HCT116 (cell line): ENCODE results near the gene PRSS36. TPM values are rescaled to one million over a fixed set of nuclear protein-coding genes. Genes with fewer than 3 reads are reported as not detected.
A peak's percentile ranks its signal among the peaks of the same experiment; 100 is the strongest.

Source experiments
- ATAC-seq: fragments of 200-7000 bp; cut with Tn5 transposase; 2 replicates; pipeline ENCODE4 v1.9.1; 2020; ENCODE audit warnings: mild to moderate bottlenecking, moderate library complexity
- BruUV-seq: library from RNA; stranded (reverse); fragments of 400-500 nt; replicated peaks from 2 replicates; lab custom pipeline; 2021; lab: Mats Ljungman, UMichigan
- CTCF ChIA-PET: fragments of 300-600 bp; sonication (Branson Sonifier 250); formaldehyde crosslinking; loops from one replicate; lab custom pipeline; 2021; ENCODE audit warnings: antibody characterized with exemption; lab: Charles Lee
- POLR2A ChIA-PET: fragments of 300-600, 350-600 bp; sonication (Branson Sonifier 250); formaldehyde crosslinking; loops from one replicate; lab custom pipeline; 2021; ENCODE audit warnings: antibody characterized with exemption; lab: Charles Lee
- RAD21 ChIA-PET, 2 experiments: fragments of 300-600 bp; sonication (Branson Sonifier 250); formaldehyde crosslinking; loops; one replicate each; lab custom pipeline; 2023; ENCODE audit warnings: low total read pairs in 2 of 2; ENCODE audit not compliant: uncharacterized antibody in 2 of 2, unreplicated experiment in 2 of 2, low non-redundant PET in 1 of 2; lab: Charles Lee
- DNase-seq: peaks from one replicate; pipeline ENCODE4 v3.0.0-alpha.2; 2010; ENCODE audit warnings: low read depth, low spot score
- H2AFZ ChIP-seq: fragments of 200-600 bp; shearing (Covaris generic), sonication (generic); 2 replicates; pipeline ENCODE4 v1.6.1; 2017; ENCODE audit warnings: low read depth, mixed run types, mixed read lengths, antibody characterized with exemption, low read length; ENCODE audit not compliant: poor library complexity, severe bottlenecking
- H3K27ac ChIP-seq: 2 replicates; pipeline ENCODE4 v1.5.1; 2012; ENCODE audit warnings: low read depth, low read length
- H3K27me3 ChIP-seq: fragments of 200-600 bp; sonication (generic); 2 replicates; pipeline ENCODE4 v1.6.1; 2016; ENCODE audit warnings: mixed run types, low read length, mixed read lengths; ENCODE audit not compliant: insufficient read depth
- H3K36me3 ChIP-seq, 2 experiments: fragments of 200-500 bp in 1 of 2; fragments of 200-600 bp in 1 of 2; sonication (Bioruptor generic) in 1 of 2; sonication (generic) in 1 of 2; 2 replicates each; pipeline versions ENCODE4 v1.5.1 to v1.6.1; 2014 to 2016; ENCODE audit warnings: low read length in 2 of 2, inconsistent platforms in 1 of 2, mixed read lengths in 1 of 2, mixed run types in 1 of 2; ENCODE audit not compliant: insufficient read depth in 2 of 2, control insufficient read depth in 1 of 2
- H3K4me1 ChIP-seq, 2 experiments: fragments of 200-600 bp in 1 of 2; sonication (generic) in 1 of 2; 2 replicates each; pipeline versions ENCODE4 v1.5.1 to v1.6.1; 2012 to 2017; ENCODE audit warnings: low read length in 2 of 2, inconsistent platforms in 1 of 2, mild to moderate bottlenecking in 1 of 2, mixed read lengths in 1 of 2, mixed run types in 1 of 2, moderate library complexity in 1 of 2; ENCODE audit not compliant: insufficient read depth in 2 of 2, control insufficient read depth in 1 of 2
- H3K4me2 ChIP-seq: fragments of 200-600 bp; sonication (generic); 2 replicates; pipeline ENCODE4 v1.6.1; 2017; ENCODE audit warnings: mixed run types, low read length, mixed read lengths
- H3K4me3 ChIP-seq, 2 experiments: fragments of 200-600 bp in 1 of 2; sonication (generic) in 1 of 2; replicated peaks in 1 of 2; 2 replicates each; pipeline ENCODE4 v1.5.1; 2011 to 2016; ENCODE audit warnings: low read length in 2 of 2, control low read depth in 1 of 2, low read depth in 1 of 2, mild to moderate bottlenecking in 1 of 2, mixed read lengths in 1 of 2, mixed run types in 1 of 2
- H3K79me2 ChIP-seq: fragments of 200-600 bp; sonication (generic); 2 replicates; pipeline ENCODE4 v1.6.1; 2017; ENCODE audit warnings: mild to moderate bottlenecking, mixed run types, low read length, moderate library complexity, mixed read lengths; ENCODE audit not compliant: insufficient read depth
- H3K9ac ChIP-seq: fragments of 200-600 bp; sonication (generic); 2 replicates; pipeline ENCODE4 v1.6.1; 2016; ENCODE audit warnings: low read length, mixed read lengths
- H3K9me2 ChIP-seq: fragments of 200-600 bp; sonication (generic), shearing (Covaris generic); 2 replicates; pipeline ENCODE4 v1.6.1; 2017; ENCODE audit warnings: mixed run types, mild to moderate bottlenecking, moderate library complexity; ENCODE audit not compliant: insufficient read depth
- H3K9me3 ChIP-seq, 2 experiments: fragments of 200-500 bp in 1 of 2; fragments of 200-600 bp in 1 of 2; sonication (Bioruptor generic) in 1 of 2; sonication (generic) in 1 of 2; 2 replicates each; pipeline ENCODE4 v1.6.1; 2014 to 2017; ENCODE audit warnings: low read length in 2 of 2, mixed read lengths in 2 of 2, inconsistent platforms in 1 of 2, low read depth in 1 of 2, mild to moderate bottlenecking in 1 of 2, mixed run types in 1 of 2, moderate library complexity in 1 of 2; ENCODE audit not compliant: control insufficient read depth in 1 of 2, insufficient read depth in 1 of 2
- H4K20me1 ChIP-seq: fragments of 200-600 bp; sonication (generic), shearing (Covaris generic); 2 replicates; pipeline ENCODE4 v1.6.1; 2017; ENCODE audit warnings: mixed run types, mild to moderate bottlenecking, moderate library complexity; ENCODE audit not compliant: insufficient read depth
- EGR1 ChIP-seq: IDR thresholded peaks from 2 replicates; pipeline ENCODE4 v1.6.1; 2012; ENCODE audit warnings: low read depth
- ELF1 ChIP-seq: IDR thresholded peaks from 2 replicates; pipeline ENCODE4 v1.6.1; 2012; ENCODE audit warnings: low read depth, borderline replicate concordance
- EZH2 ChIP-seq: fragments of 200-600 bp; sonication (generic); IDR thresholded peaks from 2 replicates; pipeline ENCODE4 v1.6.1; 2017; ENCODE audit warnings: antibody characterized with exemption, mixed run types
- EZH2phosphoT487 ChIP-seq: fragments of 200-600 bp; IDR thresholded peaks from 2 replicates; pipeline ENCODE4 v1.6.1; 2018; ENCODE audit warnings: antibody characterized with exemption, borderline replicate concordance
- FOSL1 ChIP-seq: IDR thresholded peaks from 2 replicates; pipeline ENCODE4 v1.6.1; 2012; ENCODE audit warnings: low read depth
- POLR2A ChIP-seq: IDR thresholded peaks from 2 replicates; pipeline ENCODE4 v1.7.0; 2011; ENCODE audit warnings: borderline replicate concordance; ENCODE audit not compliant: insufficient read depth, insufficient read length; ENCODE audit errors: extremely low read depth
- RAD21 ChIP-seq: IDR thresholded peaks from 2 replicates; pipeline ENCODE4 v1.6.1; 2012; ENCODE audit warnings: low read depth, mild to moderate bottlenecking
- SP1 ChIP-seq: IDR thresholded peaks from 2 replicates; pipeline ENCODE4 v1.6.1; 2012; ENCODE audit warnings: low read depth
- intact Hi-C: fragments of 100-400 bp; cut with micrococcal nuclease; formaldehyde crosslinking; loops from 2 replicates; pipeline ENCODE4 v1.10.0; 2022
- total RNA-seq: library from RNA; stranded (reverse); gene quantifications from one replicate; pipeline ENCODE4 v1.2.1, GENCODE V29; 2021; ENCODE audit not compliant: unreplicated experiment
- TF ChIP-seq, protein P1 (sequence below), 3 experiments: fragments of 200-600 bp in 1 of 3; sonication (generic) in 1 of 3; IDR thresholded peaks in 2 of 3; conservative IDR thresholded peaks in 1 of 3; 2 replicates each; pipeline ENCODE4 v1.5.1; 2012 to 2017; ENCODE audit warnings: low read depth in 2 of 3, low read length in 2 of 3, antibody characterized with exemption in 1 of 3, borderline replicate concordance in 1 of 3, control low read depth in 1 of 3, mild to moderate bottlenecking in 1 of 3, mixed read lengths in 1 of 3, mixed run types in 1 of 3, moderate library complexity in 1 of 3; ENCODE audit not compliant: insufficient read depth in 1 of 3
- TF ChIP-seq, protein P2 (sequence below): IDR thresholded peaks from 2 replicates; pipeline ENCODE4 v1.6.1; 2012
- TF ChIP-seq, protein P3 (sequence below): IDR thresholded peaks from 2 replicates; pipeline ENCODE4 v1.6.1; 2012; ENCODE audit warnings: low read depth

The PRSS36 gene
- total RNA-seq, 1 experiment from 2014 or later, result not detected

DNA sequence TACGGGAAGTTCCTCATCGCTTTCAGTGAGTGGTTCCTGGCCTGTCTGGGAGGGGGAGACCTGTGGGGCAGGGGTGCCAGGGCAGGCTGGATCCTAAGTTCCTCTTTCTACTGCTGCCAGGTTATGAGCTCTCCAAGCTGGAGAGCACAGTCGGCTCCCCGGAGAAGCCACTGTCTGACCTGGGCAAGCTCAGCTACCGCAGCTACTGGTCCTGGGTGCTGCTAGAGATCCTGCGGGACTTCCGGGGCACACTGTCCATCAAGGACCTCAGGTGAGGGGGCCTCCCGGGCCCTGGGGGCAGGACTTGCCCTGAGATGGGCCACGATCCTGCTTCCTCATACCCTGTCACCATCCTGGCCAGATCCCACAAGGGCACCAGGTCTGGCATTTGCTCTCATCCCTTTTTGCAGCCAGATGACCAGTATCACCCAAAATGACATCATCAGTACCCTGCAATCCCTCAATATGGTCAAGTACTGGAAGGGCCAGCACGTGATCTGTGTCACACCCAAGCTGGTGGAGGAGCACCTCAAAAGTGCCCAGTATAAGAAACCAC, 19.5 kb downstream of the PRSS36 start:
- Histone ChIP-seq H3K9ac (peak overlapping the region; percentile 22; the same call in 1 of the 2 replicates), H3K4me2 (peak overlapping the region; percentile 53)
- ATAC-seq, result no peak

DNA sequence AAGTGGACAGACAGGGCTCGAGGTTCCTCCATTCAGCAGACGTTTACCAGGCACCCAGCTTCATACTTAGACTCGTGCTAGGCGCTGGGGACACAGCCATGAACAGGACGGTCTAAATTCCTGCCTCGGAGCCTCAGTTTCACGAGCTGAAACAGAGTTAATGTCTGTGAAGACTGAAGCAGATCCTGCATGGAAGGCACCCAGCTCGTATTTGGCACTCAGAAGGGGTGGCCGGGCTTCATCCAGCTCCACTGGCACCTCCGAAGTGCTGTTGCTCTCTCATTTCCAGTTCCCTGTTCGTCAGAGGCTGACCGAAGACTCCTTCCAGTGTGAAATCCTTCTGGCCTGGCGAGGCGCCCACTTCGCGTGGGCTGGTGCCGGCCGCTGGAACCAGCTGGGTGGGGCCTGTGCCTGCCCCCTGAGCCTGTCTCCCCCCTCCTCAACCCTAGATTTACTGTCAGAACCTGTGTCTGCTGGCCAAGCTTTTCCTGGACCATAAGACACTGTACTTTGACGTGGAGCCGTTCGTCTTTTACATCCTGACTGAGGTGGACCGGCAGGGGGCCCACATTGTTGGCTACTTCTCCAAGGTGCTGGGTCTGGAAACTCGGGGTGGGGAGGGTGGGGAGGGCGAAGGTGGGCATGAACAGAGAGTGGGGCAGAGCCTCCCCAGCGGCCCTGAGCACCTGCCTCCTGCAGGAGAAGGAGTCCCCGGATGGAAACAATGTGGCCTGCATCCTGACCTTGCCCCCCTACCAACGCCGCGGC, 20.1 kb downstream of the PRSS36 start:
- Histone ChIP-seq H3K9me2 (no peaks in the 10 kb centered on the region), H3K27me3 (no peaks in the 10 kb centered on the region), H3K79me2 (peaks cover 3% of the 10 kb centered on the region; the same call in 1 of the 2 replicates), H3K9ac (no peak overlapping the region), H3K9me3 (no peaks in the 10 kb centered on the region), H4K20me1 (no peaks in the 10 kb centered on the region), H3K4me2 (no peak overlapping the region), H3K4me1 (peaks cover 22 to 28% of the 10 kb centered on the region in 2 experiments), H3K27ac (peak overlapping the region; percentile 58; the same call in 1 of the 2 replicates), H2AFZ (no peak overlapping the region), H3K4me3 (no peak overlapping the region), H3K36me3 (peaks cover 8 to 14% of the 10 kb centered on the region in 2 experiments; a peak in 3 of 4 replicates)
- ATAC-seq (no peak), DNase-seq (no peak)
- intact Hi-C loops, result no loop called here
- CTCF ChIA-PET, result interaction anchor here (1.0 to 1.7 kb wide), 2 partner anchors 12 kb away, joined by 4 to 5 read pairs; partner anchors contain the start of gene KAT8
- RAD21 ChIA-PET, result no interaction called here
- no TSS peak for BruUV-seq
- POLR2A ChIA-PET, result interaction anchor here (1.3 to 1.5 kb wide), 2 partner anchors 12 kb away, joined by 3 to 5 read pairs; partner anchors contain the start of gene KAT8
- TF ChIP-seq POLR2A (no peak), FOSL1 (no peak), EZH2 (no peak)
- TF ChIP-seq, protein P1, sequence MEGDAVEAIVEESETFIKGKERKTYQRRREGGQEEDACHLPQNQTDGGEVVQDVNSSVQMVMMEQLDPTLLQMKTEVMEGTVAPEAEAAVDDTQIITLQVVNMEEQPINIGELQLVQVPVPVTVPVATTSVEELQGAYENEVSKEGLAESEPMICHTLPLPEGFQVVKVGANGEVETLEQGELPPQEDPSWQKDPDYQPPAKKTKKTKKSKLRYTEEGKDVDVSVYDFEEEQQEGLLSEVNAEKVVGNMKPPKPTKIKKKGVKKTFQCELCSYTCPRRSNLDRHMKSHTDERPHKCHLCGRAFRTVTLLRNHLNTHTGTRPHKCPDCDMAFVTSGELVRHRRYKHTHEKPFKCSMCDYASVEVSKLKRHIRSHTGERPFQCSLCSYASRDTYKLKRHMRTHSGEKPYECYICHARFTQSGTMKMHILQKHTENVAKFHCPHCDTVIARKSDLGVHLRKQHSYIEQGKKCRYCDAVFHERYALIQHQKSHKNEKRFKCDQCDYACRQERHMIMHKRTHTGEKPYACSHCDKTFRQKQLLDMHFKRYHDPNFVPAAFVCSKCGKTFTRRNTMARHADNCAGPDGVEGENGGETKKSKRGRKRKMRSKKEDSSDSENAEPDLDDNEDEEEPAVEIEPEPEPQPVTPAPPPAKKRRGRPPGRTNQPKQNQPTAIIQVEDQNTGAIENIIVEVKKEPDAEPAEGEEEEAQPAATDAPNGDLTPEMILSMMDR (IDR thresholded peaks at IDR 0.05 in 2 of 3, conservative IDR thresholded peaks at IDR 0.05 in 1 of 3; ENCODE audit: borderline replicate concordance in 1 of 3, insufficient read depth in 1 of 3, low read depth in 2 of 3, low read length in 2 of 3), result no peak
- TF ChIP-seq, protein P2, sequence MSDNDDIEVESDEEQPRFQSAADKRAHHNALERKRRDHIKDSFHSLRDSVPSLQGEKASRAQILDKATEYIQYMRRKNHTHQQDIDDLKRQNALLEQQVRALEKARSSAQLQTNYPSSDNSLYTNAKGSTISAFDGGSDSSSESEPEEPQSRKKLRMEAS, result no peak
- TF ChIP-seq, protein P3, sequence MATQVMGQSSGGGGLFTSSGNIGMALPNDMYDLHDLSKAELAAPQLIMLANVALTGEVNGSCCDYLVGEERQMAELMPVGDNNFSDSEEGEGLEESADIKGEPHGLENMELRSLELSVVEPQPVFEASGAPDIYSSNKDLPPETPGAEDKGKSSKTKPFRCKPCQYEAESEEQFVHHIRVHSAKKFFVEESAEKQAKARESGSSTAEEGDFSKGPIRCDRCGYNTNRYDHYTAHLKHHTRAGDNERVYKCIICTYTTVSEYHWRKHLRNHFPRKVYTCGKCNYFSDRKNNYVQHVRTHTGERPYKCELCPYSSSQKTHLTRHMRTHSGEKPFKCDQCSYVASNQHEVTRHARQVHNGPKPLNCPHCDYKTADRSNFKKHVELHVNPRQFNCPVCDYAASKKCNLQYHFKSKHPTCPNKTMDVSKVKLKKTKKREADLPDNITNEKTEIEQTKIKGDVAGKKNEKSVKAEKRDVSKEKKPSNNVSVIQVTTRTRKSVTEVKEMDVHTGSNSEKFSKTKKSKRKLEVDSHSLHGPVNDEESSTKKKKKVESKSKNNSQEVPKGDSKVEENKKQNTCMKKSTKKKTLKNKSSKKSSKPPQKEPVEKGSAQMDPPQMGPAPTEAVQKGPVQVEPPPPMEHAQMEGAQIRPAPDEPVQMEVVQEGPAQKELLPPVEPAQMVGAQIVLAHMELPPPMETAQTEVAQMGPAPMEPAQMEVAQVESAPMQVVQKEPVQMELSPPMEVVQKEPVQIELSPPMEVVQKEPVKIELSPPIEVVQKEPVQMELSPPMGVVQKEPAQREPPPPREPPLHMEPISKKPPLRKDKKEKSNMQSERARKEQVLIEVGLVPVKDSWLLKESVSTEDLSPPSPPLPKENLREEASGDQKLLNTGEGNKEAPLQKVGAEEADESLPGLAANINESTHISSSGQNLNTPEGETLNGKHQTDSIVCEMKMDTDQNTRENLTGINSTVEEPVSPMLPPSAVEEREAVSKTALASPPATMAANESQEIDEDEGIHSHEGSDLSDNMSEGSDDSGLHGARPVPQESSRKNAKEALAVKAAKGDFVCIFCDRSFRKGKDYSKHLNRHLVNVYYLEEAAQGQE, result no peak

More for the DNA sequence above, 19.5 kb downstream of the PRSS36 start:
- no peaks in the 10 kb centered on the region for H4K20me1 ChIP-seq
- H3K9me2 ChIP-seq, result no peaks in the 10 kb centered on the region
- peaks cover 8 to 14% of the 10 kb centered on the region in 2 experiments; a peak in 3 of 4 replicates for H3K36me3 ChIP-seq
- no TSS peak for BruUV-seq
- TF ChIP-seq EZH2phosphoT487, result no peak
- TF ChIP-seq ELF1, result no peak
- TF ChIP-seq FOSL1, result no peak
- no peak for TF ChIP-seq POLR2A
- no peak for TF ChIP-seq SP1
- no peak for TF ChIP-seq RAD21
- TF ChIP-seq EGR1, result no peak
- TF ChIP-seq EZH2, result no peak
- no peak overlapping the region for H3K4me3 ChIP-seq
- H3K27ac ChIP-seq, result peak overlapping the region; percentile 58
- ChIA-PET CTCF (interaction anchor here (1.6 to 1.7 kb wide), 2 partner anchors 12 to 13 kb away, joined by 4 to 8 read pairs; partner anchors contain the start of gene KAT8), RAD21 (no interaction called here), POLR2A (interaction anchor here (1.5 to 2.4 kb wide), 2 partner anchors 11 to 13 kb away, joined by 3 to 7 read pairs; partner anchors contain the start of gene KAT8)
- no peaks in the 10 kb centered on the region for H3K27me3 ChIP-seq
- H3K9me3 ChIP-seq, result no peaks in the 10 kb centered on the region
- intact Hi-C loops, result no loop called here
- no peak overlapping the region for H2AFZ ChIP-seq
- peaks cover 7% of the 10 kb centered on the region; the same call in 1 of the 2 replicates for H3K79me2 ChIP-seq
- DNase-seq, result no peak
- H3K4me1 ChIP-seq, result peaks cover 23 to 35% of the 10 kb centered on the region in 2 experiments
